GM23338 (cell line): Measurements from ENCODE around the gene VAPB. TPM values are rescaled to one million over a fixed set of nuclear protein-coding genes. Genes with fewer than 3 reads are reported as not detected.

Source experiments
- ATAC-seq: fragments of 200-7000 bp; cut with Tn5 transposase; 3 replicates; pipeline ENCODE4 v1.9.1; 2020
- DNase-seq: peaks from one replicate; pipeline ENCODE4 v3.0.0-alpha.2; 2015; ENCODE audit warnings: low spot score
- H2AFZ ChIP-seq: fragments of 200-600 bp; sonication (generic); 2 replicates; pipeline ENCODE4 v1.8.0; 2016; ENCODE audit warnings: antibody characterized with exemption, mild to moderate bottlenecking, moderate library complexity
- H3F3A ChIP-seq: fragments of 200-600 bp; sonication (generic); replicated peaks from 2 replicates; pipeline ENCODE4 v1.8.0; 2017; ENCODE audit warnings: antibody characterized with exemption, mixed run types, low read depth
- H3K27ac ChIP-seq: fragments of 200-600 bp; sonication (generic); 2 replicates; pipeline ENCODE4 v1.6.1; 2016; ENCODE audit warnings: low read depth
- H3K27me3 ChIP-seq: fragments of 200-600 bp; sonication (generic); 2 replicates; pipeline ENCODE4 v1.8.0; 2016; ENCODE audit warnings: mild to moderate bottlenecking, mixed run types, moderate library complexity; ENCODE audit not compliant: insufficient read depth
- H3K36me3 ChIP-seq: fragments of 200-600 bp; sonication (generic); 2 replicates; pipeline ENCODE4 v1.8.0; 2016; ENCODE audit warnings: mild to moderate bottlenecking; ENCODE audit not compliant: insufficient read depth
- H3K4me1 ChIP-seq: fragments of 200-600 bp; sonication (generic); 2 replicates; pipeline ENCODE4 v1.8.0; 2016; ENCODE audit warnings: mild to moderate bottlenecking, moderate library complexity; ENCODE audit not compliant: insufficient read depth
- H3K4me2 ChIP-seq: fragments of 200-600 bp; sonication (generic); 2 replicates; pipeline ENCODE4 v1.7.1; 2017; ENCODE audit warnings: mixed run types
- H3K4me3 ChIP-seq: fragments of 200-600 bp; sonication (generic); 2 replicates; pipeline ENCODE4 v1.6.1; 2016; ENCODE audit warnings: mixed run types
- H3K79me2 ChIP-seq: fragments of 200-600 bp; sonication (generic); replicated peaks from 2 replicates; pipeline ENCODE4 v1.8.0; 2017; ENCODE audit warnings: mild to moderate bottlenecking; ENCODE audit not compliant: insufficient read depth
- H3K9me2 ChIP-seq: fragments of 200-600 bp; sonication (generic); 2 replicates; pipeline ENCODE4 v1.8.0; 2017; ENCODE audit not compliant: insufficient read depth
- H4K20me1 ChIP-seq: fragments of 200-600 bp; sonication (generic); replicated peaks from 2 replicates; pipeline ENCODE4 v1.8.0; 2017; ENCODE audit warnings: mild to moderate bottlenecking; ENCODE audit not compliant: insufficient read depth
- H3K27ac Mint-ChIP-seq: 2 replicates; pipeline ENCODE4 v1.8.0; 2020; ENCODE audit warnings: inconsistent platforms, mild to moderate bottlenecking, moderate library complexity, mixed read lengths
- H3K27me3 Mint-ChIP-seq: 3 replicates; pipeline ENCODE4 v1.8.0; 2022; ENCODE audit warnings: low read depth, mild to moderate bottlenecking, moderate library complexity, mixed read lengths, inconsistent platforms; ENCODE audit not compliant: insufficient read depth, poor library complexity
- H3K36me3 Mint-ChIP-seq: 3 replicates; pipeline ENCODE4 v1.8.0; 2021; ENCODE audit warnings: low read depth, mild to moderate bottlenecking, inconsistent platforms, moderate library complexity, mixed read lengths
- H3K4me1 Mint-ChIP-seq: 3 replicates; pipeline ENCODE4 v1.8.0; 2020; ENCODE audit warnings: mild to moderate bottlenecking, inconsistent platforms, mixed read lengths
- H3K4me3 Mint-ChIP-seq: 3 replicates; pipeline ENCODE4 v1.8.0; 2021; ENCODE audit warnings: moderate library complexity, mild to moderate bottlenecking, inconsistent platforms, mixed read lengths
- H3K9me3 Mint-ChIP-seq: 3 replicates; pipeline ENCODE4 v1.8.0; 2020; ENCODE audit warnings: moderate library complexity, mild to moderate bottlenecking, inconsistent platforms, mixed read lengths
- CREB1 ChIP-seq: fragments of 250-450 bp; sonication (Bioruptor Pico); IDR thresholded peaks from 2 replicates; pipeline ENCODE4 v1.5.0; 2020; ENCODE audit warnings: low read depth, mild to moderate bottlenecking, moderate library complexity
- EZH2 ChIP-seq: fragments of 200-600 bp; sonication (generic); IDR thresholded peaks from one replicate; pipeline ENCODE4 v1.8.0; 2017; ENCODE audit warnings: antibody characterized with exemption, mild to moderate bottlenecking, low read depth; ENCODE audit not compliant: unreplicated experiment
- JUNB ChIP-seq: IDR thresholded peaks from one replicate; pipeline ENCODE4 v1.6.1; 2016; ENCODE audit warnings: antibody characterized with exemption; ENCODE audit not compliant: unreplicated experiment
- POLR2AphosphoS5 ChIP-seq: IDR thresholded peaks from 2 replicates; pipeline ENCODE4 v1.6.1; 2016; ENCODE audit warnings: antibody characterized with exemption, low read depth
- STAT1 ChIP-seq: IDR thresholded peaks from one replicate; pipeline ENCODE4 v1.6.1; 2016; ENCODE audit warnings: antibody characterized with exemption; ENCODE audit not compliant: unreplicated experiment
- ZNF114 ChIP-seq: fragments of 250-450 bp; sonication (Bioruptor Pico); IDR thresholded peaks from 2 replicates; pipeline ENCODE4 v1.5.0; 2020; ENCODE audit warnings: mild to moderate bottlenecking, moderate library complexity
- polyA plus RNA-seq: library from polyadenylated mRNA; unstranded; fragments of >200 nt; fragmentation: Nextera tagmentation; extraction: Ambion mirVana; gene quantifications from 2 replicates; pipeline ENCODE4 v1.2.1, GENCODE V29; 2016
- total RNA-seq: library from RNA; depleted of rRNA; stranded (reverse); fragments of >200 nt; shearing (Covaris generic); gene quantifications from 2 replicates; pipeline ENCODE4 v1.2.3, GENCODE V29; 2014
- TF ChIP-seq, protein P1 (sequence below), 2 experiments: fragments of 200-600 bp in 1 of 2; sonication (generic) in 1 of 2; conservative IDR thresholded peaks; 2 replicates each; pipeline versions ENCODE4 v1.5.1 to v1.6.1; 2016 to 2017; ENCODE audit warnings: antibody characterized with exemption in 2 of 2, low read depth in 2 of 2, mild to moderate bottlenecking in 2 of 2, moderate library complexity in 1 of 2
- TF ChIP-seq, protein P2 (sequence below): fragments of 250-450 bp; sonication (Bioruptor Pico); IDR thresholded peaks from 2 replicates; pipeline ENCODE4 v1.5.0; 2020; ENCODE audit warnings: mild to moderate bottlenecking, moderate library complexity

The VAPB gene
- total and polyA plus RNA-seq, 2 experiments from 2014 or later = 18.8 to 22.9 TPM

DNA sequence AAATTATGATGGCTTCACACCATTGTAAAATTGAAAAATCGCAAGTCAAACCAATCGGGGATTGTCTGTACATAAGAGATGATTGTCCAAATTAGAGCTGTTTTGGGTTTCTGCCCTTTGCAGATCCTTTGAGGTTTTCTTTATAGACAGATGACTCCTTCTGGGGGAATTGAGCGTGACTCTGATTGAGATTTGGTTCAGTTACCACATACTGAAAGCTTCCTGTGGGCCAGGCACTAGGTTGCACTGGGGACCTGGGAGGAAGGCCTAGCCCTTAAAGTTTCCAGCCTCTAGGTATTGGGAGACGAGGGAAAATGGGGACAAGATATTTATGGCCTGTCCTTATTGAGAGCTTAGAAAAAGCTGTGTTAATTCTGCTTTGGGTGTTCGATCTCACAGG is 9.2 kb downstream of the VAPB start:
- Histone ChIP-seq H4K20me1 (peaks cover 52% of the 10 kb centered on the region), H3K27me3 (no peaks in the 10 kb centered on the region), H2AFZ (no peak overlapping the region), H3F3A (no peaks in the 10 kb centered on the region), H3K4me2 (no peak overlapping the region), H3K4me1 (peaks cover 56% of the 10 kb centered on the region), H3K27ac (peak overlapping the region; percentile 41; the same call in 1 of the 2 replicates), H3K36me3 (no peaks in the 10 kb centered on the region), H3K9me2 (no peaks in the 10 kb centered on the region), H3K79me2 (peaks cover 100% of the 10 kb centered on the region), H3K4me3 (no peak overlapping the region)
- Mint-ChIP-seq H3K27me3 (peaks cover 2% of the 10 kb centered on the region), H3K36me3 (no peaks in the 10 kb centered on the region), H3K4me1 (peaks cover 39% of the 10 kb centered on the region), H3K4me3 (no peak overlapping the region), H3K27ac (peak overlapping the region; percentile 3), H3K9me3 (no peaks in the 10 kb centered on the region)
- DNase-seq = no peak
- ATAC-seq = no peak
- TF ChIP-seq POLR2AphosphoS5 (no peak), JUNB (no peak), ZNF114 (no peak), CREB1 (no peak), EZH2 (no peak), STAT1 (no peak)
- TF ChIP-seq, protein P1, sequence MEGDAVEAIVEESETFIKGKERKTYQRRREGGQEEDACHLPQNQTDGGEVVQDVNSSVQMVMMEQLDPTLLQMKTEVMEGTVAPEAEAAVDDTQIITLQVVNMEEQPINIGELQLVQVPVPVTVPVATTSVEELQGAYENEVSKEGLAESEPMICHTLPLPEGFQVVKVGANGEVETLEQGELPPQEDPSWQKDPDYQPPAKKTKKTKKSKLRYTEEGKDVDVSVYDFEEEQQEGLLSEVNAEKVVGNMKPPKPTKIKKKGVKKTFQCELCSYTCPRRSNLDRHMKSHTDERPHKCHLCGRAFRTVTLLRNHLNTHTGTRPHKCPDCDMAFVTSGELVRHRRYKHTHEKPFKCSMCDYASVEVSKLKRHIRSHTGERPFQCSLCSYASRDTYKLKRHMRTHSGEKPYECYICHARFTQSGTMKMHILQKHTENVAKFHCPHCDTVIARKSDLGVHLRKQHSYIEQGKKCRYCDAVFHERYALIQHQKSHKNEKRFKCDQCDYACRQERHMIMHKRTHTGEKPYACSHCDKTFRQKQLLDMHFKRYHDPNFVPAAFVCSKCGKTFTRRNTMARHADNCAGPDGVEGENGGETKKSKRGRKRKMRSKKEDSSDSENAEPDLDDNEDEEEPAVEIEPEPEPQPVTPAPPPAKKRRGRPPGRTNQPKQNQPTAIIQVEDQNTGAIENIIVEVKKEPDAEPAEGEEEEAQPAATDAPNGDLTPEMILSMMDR (conservative IDR thresholded peaks at IDR 0.05; ENCODE audit: low read depth in 2 of 2) = no peak
- TF ChIP-seq, protein P2, sequence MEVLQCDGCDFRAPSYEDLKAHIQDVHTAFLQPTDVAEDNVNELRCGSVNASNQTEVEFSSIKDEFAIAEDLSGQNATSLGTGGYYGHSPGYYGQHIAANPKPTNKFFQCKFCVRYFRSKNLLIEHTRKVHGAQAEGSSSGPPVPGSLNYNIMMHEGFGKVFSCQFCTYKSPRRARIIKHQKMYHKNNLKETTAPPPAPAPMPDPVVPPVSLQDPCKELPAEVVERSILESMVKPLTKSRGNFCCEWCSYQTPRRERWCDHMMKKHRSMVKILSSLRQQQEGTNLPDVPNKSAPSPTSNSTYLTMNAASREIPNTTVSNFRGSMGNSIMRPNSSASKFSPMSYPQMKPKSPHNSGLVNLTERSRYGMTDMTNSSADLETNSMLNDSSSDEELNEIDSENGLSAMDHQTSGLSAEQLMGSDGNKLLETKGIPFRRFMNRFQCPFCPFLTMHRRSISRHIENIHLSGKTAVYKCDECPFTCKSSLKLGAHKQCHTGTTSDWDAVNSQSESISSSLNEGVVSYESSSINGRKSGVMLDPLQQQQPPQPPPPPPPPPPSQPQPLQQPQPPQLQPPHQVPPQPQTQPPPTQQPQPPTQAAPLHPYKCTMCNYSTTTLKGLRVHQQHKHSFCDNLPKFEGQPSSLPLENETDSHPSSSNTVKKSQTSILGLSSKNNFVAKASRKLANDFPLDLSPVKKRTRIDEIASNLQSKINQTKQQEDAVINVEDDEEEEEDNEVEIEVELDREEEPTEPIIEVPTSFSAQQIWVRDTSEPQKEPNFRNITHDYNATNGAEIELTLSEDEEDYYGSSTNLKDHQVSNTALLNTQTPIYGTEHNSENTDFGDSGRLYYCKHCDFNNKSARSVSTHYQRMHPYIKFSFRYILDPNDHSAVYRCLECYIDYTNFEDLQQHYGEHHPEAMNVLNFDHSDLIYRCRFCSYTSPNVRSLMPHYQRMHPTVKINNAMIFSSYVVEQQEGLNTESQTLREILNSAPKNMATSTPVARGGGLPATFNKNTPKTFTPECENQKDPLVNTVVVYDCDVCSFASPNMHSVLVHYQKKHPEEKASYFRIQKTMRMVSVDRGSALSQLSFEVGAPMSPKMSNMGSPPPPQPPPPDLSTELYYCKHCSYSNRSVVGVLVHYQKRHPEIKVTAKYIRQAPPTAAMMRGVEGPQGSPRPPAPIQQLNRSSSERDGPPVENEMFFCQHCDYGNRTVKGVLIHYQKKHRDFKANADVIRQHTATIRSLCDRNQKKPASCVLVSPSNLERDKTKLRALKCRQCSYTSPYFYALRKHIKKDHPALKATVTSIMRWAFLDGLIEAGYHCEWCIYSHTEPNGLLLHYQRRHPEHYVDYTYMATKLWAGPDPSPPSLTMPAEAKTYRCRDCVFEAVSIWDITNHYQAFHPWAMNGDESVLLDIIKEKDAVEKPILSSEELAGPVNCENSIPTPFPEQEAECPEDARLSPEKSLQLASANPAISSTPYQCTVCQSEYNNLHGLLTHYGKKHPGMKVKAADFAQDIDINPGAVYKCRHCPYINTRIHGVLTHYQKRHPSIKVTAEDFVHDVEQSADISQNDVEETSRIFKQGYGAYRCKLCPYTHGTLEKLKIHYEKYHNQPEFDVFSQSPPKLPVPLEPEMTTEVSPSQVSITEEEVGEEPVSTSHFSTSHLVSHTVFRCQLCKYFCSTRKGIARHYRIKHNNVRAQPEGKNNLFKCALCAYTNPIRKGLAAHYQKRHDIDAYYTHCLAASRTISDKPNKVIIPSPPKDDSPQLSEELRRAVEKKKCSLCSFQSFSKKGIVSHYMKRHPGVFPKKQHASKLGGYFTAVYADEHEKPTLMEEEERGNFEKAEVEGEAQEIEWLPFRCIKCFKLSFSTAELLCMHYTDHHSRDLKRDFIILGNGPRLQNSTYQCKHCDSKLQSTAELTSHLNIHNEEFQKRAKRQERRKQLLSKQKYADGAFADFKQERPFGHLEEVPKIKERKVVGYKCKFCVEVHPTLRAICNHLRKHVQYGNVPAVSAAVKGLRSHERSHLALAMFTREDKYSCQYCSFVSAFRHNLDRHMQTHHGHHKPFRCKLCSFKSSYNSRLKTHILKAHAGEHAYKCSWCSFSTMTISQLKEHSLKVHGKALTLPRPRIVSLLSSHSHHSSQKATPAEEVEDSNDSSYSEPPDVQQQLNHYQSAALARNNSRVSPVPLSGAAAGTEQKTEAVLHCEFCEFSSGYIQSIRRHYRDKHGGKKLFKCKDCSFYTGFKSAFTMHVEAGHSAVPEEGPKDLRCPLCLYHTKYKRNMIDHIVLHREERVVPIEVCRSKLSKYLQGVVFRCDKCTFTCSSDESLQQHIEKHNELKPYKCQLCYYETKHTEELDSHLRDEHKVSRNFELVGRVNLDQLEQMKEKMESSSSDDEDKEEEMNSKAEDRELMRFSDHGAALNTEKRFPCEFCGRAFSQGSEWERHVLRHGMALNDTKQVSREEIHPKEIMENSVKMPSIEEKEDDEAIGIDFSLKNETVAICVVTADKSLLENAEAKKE (CRISPR knock-in tag) = no peak
